ENCODE data around the gene ALDH1A1.

Gene ALDH1A1

DNA sequence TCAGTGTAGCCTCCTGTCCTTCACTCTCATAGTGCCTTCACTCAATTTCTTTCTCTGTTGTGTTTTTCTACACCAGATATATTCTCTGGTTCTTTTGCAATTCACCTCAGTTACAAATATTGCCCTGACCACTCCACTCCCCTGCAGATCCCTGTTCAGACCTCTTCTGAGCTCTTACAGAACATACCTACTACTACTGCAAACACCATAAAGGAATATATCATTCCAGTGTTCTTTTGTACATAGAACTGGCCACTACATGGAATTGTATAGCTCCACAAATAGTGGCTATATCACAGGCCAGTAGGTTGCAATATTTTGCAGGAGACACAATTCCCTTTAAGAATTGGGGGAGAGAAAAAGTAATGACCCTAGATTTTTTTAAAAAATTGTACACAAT is 21.0 kb downstream of the ALDH1A1 start:
- ATAC-seq: no peak
- TF ChIP-seq CSRNP3 (CRISPR knock-in tag; IDR thresholded peaks at IDR 0.05) (no peak), ZNF565 (CRISPR knock-in tag; conservative IDR thresholded peaks at IDR 0.05; ENCODE audit: low read depth) (no peak), POU6F1 (CRISPR knock-in tag; IDR thresholded peaks at IDR 0.05; ENCODE audit: borderline replicate concordance, low read depth) (no peak), ARNTL (CRISPR knock-in tag; IDR thresholded peaks at IDR 0.05; ENCODE audit: borderline replicate concordance, low read depth) (no peak), CREB5 (CRISPR knock-in tag; IDR thresholded peaks at IDR 0.05; ENCODE audit: low read depth) (no peak), CSDC2 (CRISPR knock-in tag; IDR thresholded peaks at IDR 0.05) (no peak), GLIS3 (CRISPR knock-in tag; IDR thresholded peaks at IDR 0.05) (no peak), OSR1 (CRISPR knock-in tag; IDR thresholded peaks at IDR 0.05) (no peak)

GRCh38 chr9:72931437-72931836 is 21.4 kb downstream of the ALDH1A1 start:
- no peak for ATAC-seq
- no peak for TF ChIP-seq CREB5 (CRISPR knock-in tag; IDR thresholded peaks at IDR 0.05; ENCODE audit: low read depth)
- TF ChIP-seq ZFP3 (CRISPR knock-in tag; IDR thresholded peaks at IDR 0.05): no peak
- TF ChIP-seq GLIS3 (CRISPR knock-in tag; IDR thresholded peaks at IDR 0.05): no peak
- TF ChIP-seq ZNF70 (CRISPR knock-in tag; IDR thresholded peaks at IDR 0.05): no peak
- no peak for TF ChIP-seq CSRNP3 (CRISPR knock-in tag; IDR thresholded peaks at IDR 0.05)
- no peak for TF ChIP-seq ZFP30 (CRISPR knock-in tag; IDR thresholded peaks at IDR 0.05)
- no peak for TF ChIP-seq ZC3H10 (CRISPR knock-in tag; IDR thresholded peaks at IDR 0.05)
- no peak for TF ChIP-seq ZNF565 (CRISPR knock-in tag; conservative IDR thresholded peaks at IDR 0.05; ENCODE audit: low read depth)
- TF ChIP-seq BACH2 (CRISPR knock-in tag; IDR thresholded peaks at IDR 0.05; ENCODE audit: borderline replicate concordance): no peak
- no peak for TF ChIP-seq PPARA (CRISPR knock-in tag; IDR thresholded peaks at IDR 0.05; ENCODE audit: borderline replicate concordance)
- TF ChIP-seq TCF4 (CRISPR knock-in tag; IDR thresholded peaks at IDR 0.05; ENCODE audit: borderline replicate concordance): no peak
- TF ChIP-seq, protein P1, sequence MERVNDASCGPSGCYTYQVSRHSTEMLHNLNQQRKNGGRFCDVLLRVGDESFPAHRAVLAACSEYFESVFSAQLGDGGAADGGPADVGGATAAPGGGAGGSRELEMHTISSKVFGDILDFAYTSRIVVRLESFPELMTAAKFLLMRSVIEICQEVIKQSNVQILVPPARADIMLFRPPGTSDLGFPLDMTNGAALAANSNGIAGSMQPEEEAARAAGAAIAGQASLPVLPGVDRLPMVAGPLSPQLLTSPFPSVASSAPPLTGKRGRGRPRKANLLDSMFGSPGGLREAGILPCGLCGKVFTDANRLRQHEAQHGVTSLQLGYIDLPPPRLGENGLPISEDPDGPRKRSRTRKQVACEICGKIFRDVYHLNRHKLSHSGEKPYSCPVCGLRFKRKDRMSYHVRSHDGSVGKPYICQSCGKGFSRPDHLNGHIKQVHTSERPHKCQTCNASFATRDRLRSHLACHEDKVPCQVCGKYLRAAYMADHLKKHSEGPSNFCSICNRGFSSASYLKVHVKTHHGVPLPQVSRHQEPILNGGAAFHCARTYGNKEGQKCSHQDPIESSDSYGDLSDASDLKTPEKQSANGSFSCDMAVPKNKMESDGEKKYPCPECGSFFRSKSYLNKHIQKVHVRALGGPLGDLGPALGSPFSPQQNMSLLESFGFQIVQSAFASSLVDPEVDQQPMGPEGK (CRISPR knock-in tag; IDR thresholded peaks at IDR 0.05; ENCODE audit: borderline replicate concordance): no peak
- TF ChIP-seq TSHZ2 (CRISPR knock-in tag; IDR thresholded peaks at IDR 0.05): no peak
- no peak for TF ChIP-seq SNAI2 (CRISPR knock-in tag; IDR thresholded peaks at IDR 0.05)
- no peak for TF ChIP-seq ESRRG (CRISPR knock-in tag; IDR thresholded peaks at IDR 0.05)
- no peak for TF ChIP-seq POU6F1 (CRISPR knock-in tag; IDR thresholded peaks at IDR 0.05; ENCODE audit: borderline replicate concordance, low read depth)
- no peak for TF ChIP-seq RARB (CRISPR knock-in tag; IDR thresholded peaks at IDR 0.05)
- no peak for TF ChIP-seq TOX (CRISPR knock-in tag; IDR thresholded peaks at IDR 0.05; ENCODE audit: borderline replicate concordance)
